Measurements from ENCODE around the gene PRR29. TPM values are rescaled to one million over a fixed set of nuclear protein-coding genes. Genes with fewer than 3 reads are reported as not detected.
"Not testable (repeated sequence)": the region's sequence is repeated elsewhere in the genome, so short reads cannot be mapped to it uniquely, and the experiment has no call there.

Gene PRR29
- total RNA-seq, 1 donor from 2014 or later, result 0.14 TPM

DNA sequence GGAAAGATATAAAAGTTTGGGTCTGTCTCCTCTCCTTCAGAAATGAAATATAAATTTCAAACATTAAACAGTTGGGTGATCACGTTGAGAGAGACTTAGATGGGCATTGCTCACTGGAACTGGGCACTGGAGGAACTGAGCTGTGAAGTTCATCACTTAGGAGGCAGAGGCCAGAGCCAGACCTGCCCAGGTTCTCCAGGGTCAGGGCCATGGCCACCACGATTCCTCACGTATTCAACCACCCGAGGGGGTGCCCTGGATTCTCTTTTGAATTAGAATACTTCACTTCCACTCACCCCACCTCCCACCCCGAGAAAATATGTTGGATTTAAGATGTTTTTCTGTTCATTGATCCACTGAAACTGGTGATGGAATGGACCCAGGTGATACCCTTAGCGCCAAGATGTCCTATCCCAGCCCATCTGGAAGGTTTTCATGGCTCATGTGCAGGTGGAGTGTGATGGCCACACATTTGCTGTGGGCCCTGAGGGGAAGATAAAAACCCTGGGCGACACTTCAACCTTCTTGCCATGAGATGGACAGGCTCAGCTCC, 6.1 kb downstream of the PRR29 start:
- Mint-ChIP-seq H3K4me1 (ENCODE audit: low read depth) (peaks cover 7% of the 10 kb centered on the region), H3K9me3 (no peaks in the 10 kb centered on the region), H3K4me3 (ENCODE audit: low read depth) (no peak overlapping the region), H3K36me3 (ENCODE audit: low read depth) (peaks cover 32% of the 10 kb centered on the region), H3K27ac (no peak overlapping the region), H3K27me3 (ENCODE audit: low read depth) (no peaks in the 10 kb centered on the region)
- no peak for DNase-seq (ENCODE audit: low spot score)
- intact Hi-C loops (cut with micrococcal nuclease), result no loop called here

GRCh38 chr17:64004903-64005733, 7.0 kb downstream of the PRR29 start:
- Mint-ChIP-seq H3K36me3 (ENCODE audit: low read depth) (peaks cover 37% of the 10 kb centered on the region), H3K27ac (no peak overlapping the region), H3K9me3 (no peaks in the 10 kb centered on the region), H3K4me1 (ENCODE audit: low read depth) (peaks cover 6% of the 10 kb centered on the region), H3K4me3 (ENCODE audit: low read depth) (no peak overlapping the region), H3K27me3 (ENCODE audit: low read depth) (no peaks in the 10 kb centered on the region)
- intact Hi-C loops (cut with micrococcal nuclease), result no loop called here
- no peak for DNase-seq (ENCODE audit: low spot score)

DNA sequence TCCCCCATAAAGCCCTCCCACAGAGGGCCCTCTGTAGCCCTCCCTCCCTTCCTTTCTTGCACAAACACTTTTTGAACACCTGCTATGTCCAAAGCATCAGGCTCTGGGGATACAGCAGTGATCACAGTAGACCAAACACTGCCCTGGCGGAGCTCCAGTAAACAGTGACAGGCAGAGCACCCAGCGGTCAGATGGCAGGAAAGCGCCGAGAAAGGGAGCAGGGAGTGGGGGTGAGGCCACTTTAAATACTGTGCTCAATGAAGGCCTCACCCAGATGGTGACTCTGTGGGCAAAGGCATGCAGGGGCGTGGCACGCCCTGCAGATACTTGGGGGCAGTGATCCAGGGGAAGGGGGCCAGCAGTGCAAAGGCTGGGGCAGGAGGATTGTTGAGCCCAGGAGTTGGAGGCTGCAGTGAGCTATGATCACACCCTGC, 7.6 kb downstream of the PRR29 start:
- DNase-seq (ENCODE audit: low spot score), result no peak
- H3K27me3 Mint-ChIP-seq (ENCODE audit: low read depth), result no peaks in the 10 kb centered on the region
- H3K9me3 Mint-ChIP-seq, result no peaks in the 10 kb centered on the region
- H3K4me3 Mint-ChIP-seq (ENCODE audit: low read depth), result no peak overlapping the region
- intact Hi-C loops (cut with micrococcal nuclease), result no loop called here
- H3K36me3 Mint-ChIP-seq (ENCODE audit: low read depth), result peaks cover 42% of the 10 kb centered on the region
- H3K27ac Mint-ChIP-seq, result no peak overlapping the region
- H3K4me1 Mint-ChIP-seq (ENCODE audit: low read depth), result peaks cover 7% of the 10 kb centered on the region

GRCh38 chr17:64006361-64007088, 8.4 kb downstream of the PRR29 start:
- Mint-ChIP-seq H3K27ac (no peak overlapping the region), H3K36me3 (ENCODE audit: low read depth) (peaks cover 50% of the 10 kb centered on the region), H3K9me3 (no peaks in the 10 kb centered on the region), H3K4me3 (ENCODE audit: low read depth) (no peak overlapping the region), H3K27me3 (ENCODE audit: low read depth) (no peaks in the 10 kb centered on the region), H3K4me1 (ENCODE audit: low read depth) (peaks cover 7% of the 10 kb centered on the region)
- intact Hi-C loops (cut with micrococcal nuclease), result no loop called here
- DNase-seq (ENCODE audit: low spot score), result no peak

GRCh38 chr17:64007089-64007837, 9.1 kb downstream of the PRR29 start:
- intact Hi-C loops (cut with micrococcal nuclease); H3K4me3 Mint-ChIP-seq (ENCODE audit: low read depth); H3K4me1 Mint-ChIP-seq (ENCODE audit: low read depth); DNase-seq (ENCODE audit: low spot score); H3K27ac Mint-ChIP-seq; H3K9me3 Mint-ChIP-seq; H3K27me3 Mint-ChIP-seq (ENCODE audit: low read depth): not testable (repeated sequence)
- H3K36me3 Mint-ChIP-seq (ENCODE audit: low read depth), result peaks cover 56% of the 10 kb centered on the region

DNA sequence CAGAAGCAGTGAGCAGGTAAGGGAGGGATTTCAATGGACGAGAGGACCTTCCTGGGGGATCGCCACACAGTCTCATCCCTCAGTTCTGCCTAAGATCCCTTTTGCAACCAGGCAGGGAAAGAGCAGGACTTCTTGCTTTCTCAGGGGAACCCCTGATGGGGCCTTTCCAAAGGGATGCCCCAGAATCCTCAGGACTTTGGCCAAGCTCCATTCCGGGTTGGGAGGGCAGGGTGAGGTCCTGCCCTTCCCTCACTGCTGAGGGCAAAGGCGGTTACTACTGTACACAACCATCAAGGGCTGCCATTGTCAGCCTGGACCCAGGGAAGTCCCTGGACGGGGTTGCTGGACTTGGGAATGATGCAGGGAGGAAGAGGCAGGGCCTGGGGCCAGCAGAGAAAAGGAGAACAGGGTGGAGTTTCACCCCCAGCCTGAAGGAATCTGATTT, 9.7 kb downstream of the PRR29 start:
- H3K4me1 Mint-ChIP-seq (ENCODE audit: low read depth), result peaks cover 9% of the 10 kb centered on the region
- intact Hi-C loops (cut with micrococcal nuclease), result no loop called here
- H3K9me3 Mint-ChIP-seq, result no peaks in the 10 kb centered on the region
- H3K4me3 Mint-ChIP-seq (ENCODE audit: low read depth), result no peak overlapping the region
- peaks cover 56% of the 10 kb centered on the region for H3K36me3 Mint-ChIP-seq (ENCODE audit: low read depth)
- H3K27ac Mint-ChIP-seq, result no peak overlapping the region
- no peak for DNase-seq (ENCODE audit: low spot score)
- H3K27me3 Mint-ChIP-seq (ENCODE audit: low read depth), result no peaks in the 10 kb centered on the region

DNA sequence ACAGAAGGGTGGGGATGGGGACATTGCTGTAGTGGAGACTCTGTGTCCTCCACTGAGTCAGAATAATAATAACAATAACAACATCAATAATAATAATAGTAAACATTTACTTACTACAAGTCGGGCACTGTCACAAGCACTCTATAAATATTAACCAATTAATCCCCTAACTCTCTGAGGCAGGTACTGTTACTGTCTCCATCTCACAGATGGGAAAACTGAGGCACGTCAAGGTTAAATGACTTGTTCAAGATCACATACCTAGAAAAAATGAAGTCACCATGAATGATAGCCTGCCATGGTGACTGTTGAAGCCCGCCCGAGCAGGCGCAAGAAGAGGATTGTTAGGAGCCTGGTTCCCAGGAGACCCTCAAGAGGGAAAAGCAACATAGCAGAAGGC, 10.2 kb downstream of the PRR29 start:
- Mint-ChIP-seq H3K4me3 (ENCODE audit: low read depth) (no peak overlapping the region), H3K27me3 (ENCODE audit: low read depth) (no peaks in the 10 kb centered on the region), H3K27ac (no peak overlapping the region), H3K36me3 (ENCODE audit: low read depth) (peaks cover 53% of the 10 kb centered on the region), H3K4me1 (ENCODE audit: low read depth) (peaks cover 11% of the 10 kb centered on the region), H3K9me3 (no peaks in the 10 kb centered on the region)
- DNase-seq (ENCODE audit: low spot score), result no peak
- intact Hi-C loops (cut with micrococcal nuclease), result no loop called here

DNA sequence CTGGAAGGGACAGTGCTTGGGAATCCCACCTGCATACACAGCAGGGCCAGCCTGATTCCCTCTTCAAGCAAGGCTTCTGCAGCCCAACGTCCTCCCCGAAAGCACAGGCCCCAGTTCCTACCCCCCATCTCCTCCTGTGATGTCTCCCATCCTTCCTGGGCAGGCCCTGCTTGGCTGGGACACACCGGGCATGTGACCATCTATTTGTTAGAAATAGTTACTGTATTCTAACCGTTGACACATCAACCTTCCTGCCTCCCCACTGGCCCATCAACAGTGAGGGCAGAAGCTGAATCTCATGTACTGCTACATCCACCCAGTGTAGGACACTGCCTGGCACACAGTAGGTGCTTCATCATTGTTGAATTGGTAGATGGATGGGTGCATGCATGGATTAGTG, 10.7 kb downstream of the PRR29 start:
- Mint-ChIP-seq H3K4me3 (ENCODE audit: low read depth) (no peak overlapping the region), H3K36me3 (ENCODE audit: low read depth) (peaks cover 50% of the 10 kb centered on the region), H3K4me1 (ENCODE audit: low read depth) (peaks cover 14% of the 10 kb centered on the region), H3K27ac (no peak overlapping the region), H3K27me3 (ENCODE audit: low read depth) (no peaks in the 10 kb centered on the region), H3K9me3 (no peaks in the 10 kb centered on the region)
- DNase-seq (ENCODE audit: low spot score), result no peak
- intact Hi-C loops (cut with micrococcal nuclease), result no loop called here

GRCh38 chr17:64009571-64010402, 11.6 kb downstream of the PRR29 start:
- Mint-ChIP-seq H3K9me3 (no peaks in the 10 kb centered on the region), H3K27me3 (ENCODE audit: low read depth) (no peaks in the 10 kb centered on the region), H3K27ac (no peak overlapping the region), H3K36me3 (ENCODE audit: low read depth) (peaks cover 41% of the 10 kb centered on the region), H3K4me1 (ENCODE audit: low read depth) (peaks cover 20% of the 10 kb centered on the region), H3K4me3 (ENCODE audit: low read depth) (no peak overlapping the region)
- intact Hi-C loops (cut with micrococcal nuclease), result no loop called here
- no peak for DNase-seq (ENCODE audit: low spot score)

GRCh38 chr17:64015447-64015846, 17.3 kb downstream of the PRR29 start:
- Mint-ChIP-seq H3K27me3 (ENCODE audit: low read depth) (no peaks in the 10 kb centered on the region), H3K4me3 (ENCODE audit: low read depth) (peak overlapping the region; percentile 76), H3K36me3 (ENCODE audit: low read depth) (peaks cover 31% of the 10 kb centered on the region), H3K4me1 (ENCODE audit: low read depth) (peaks cover 44% of the 10 kb centered on the region), H3K9me3 (no peaks in the 10 kb centered on the region), H3K27ac (peak overlapping the region; percentile 79)
- no peak for DNase-seq (ENCODE audit: low spot score)
- intact Hi-C loops (cut with micrococcal nuclease), result loop anchor here (5.0 kb wide), 1 partner anchor 68 kb away; no protein-coding TSS in a partner anchor

DNA sequence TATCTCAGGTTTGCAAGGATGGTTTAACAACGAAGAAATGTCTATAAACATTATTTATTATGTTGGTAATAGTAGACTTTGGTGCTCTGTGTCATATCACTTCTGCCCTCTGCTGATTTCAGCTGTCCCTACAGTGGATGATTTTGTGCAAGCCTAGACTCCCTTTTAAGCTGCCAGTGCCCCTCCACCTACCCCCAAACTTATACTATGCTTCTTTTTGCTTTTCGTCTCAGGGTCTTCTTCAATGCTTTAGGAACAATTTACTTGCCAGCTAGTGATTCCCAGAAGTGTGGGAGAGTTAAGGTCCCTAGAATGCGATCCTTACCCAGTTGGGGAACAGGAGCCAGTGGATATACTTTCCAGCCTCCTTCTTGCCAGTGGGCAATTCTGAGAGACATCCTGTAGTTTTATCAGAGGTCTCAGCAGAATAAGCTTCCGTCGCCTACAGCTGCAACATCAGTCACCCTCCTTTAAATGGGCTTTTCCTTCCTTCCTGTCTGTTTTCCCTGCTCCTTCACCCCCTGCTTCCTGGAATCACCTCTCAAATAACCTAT, 18.2 kb downstream of the PRR29 start:
- peak overlapping the region; percentile 85 for H3K27ac Mint-ChIP-seq
- intact Hi-C loops (cut with micrococcal nuclease), result loop anchor here (1.0 to 5.0 kb wide), 3 partner anchors 9 to 69 kb away; partner anchors contain the start of gene PRR29
- H3K4me3 Mint-ChIP-seq (ENCODE audit: low read depth), result peak overlapping the region; percentile 76
- peaks cover 23% of the 10 kb centered on the region for H3K36me3 Mint-ChIP-seq (ENCODE audit: low read depth)
- no peak for DNase-seq (ENCODE audit: low spot score)
- peaks cover 49% of the 10 kb centered on the region for H3K4me1 Mint-ChIP-seq (ENCODE audit: low read depth)
- no peaks in the 10 kb centered on the region for H3K27me3 Mint-ChIP-seq (ENCODE audit: low read depth)
- no peaks in the 10 kb centered on the region for H3K9me3 Mint-ChIP-seq

Data from activated T-helper 2 cell treated with anti-CD3 and anti-CD28 coated beads, Interferon-gamma antibody, Interleukin-2, Interleukin-4, amounts not matched to agents 10 μg/mL and 5 μg/mL and 100 μg/mL, durations not matched to agents 14 hours and 24 hours and 36 hours (primary cell).